NT2/D1 (cell line): Measurements from ENCODE around the gene MGST2.

ENCODE experiments used
- DNase-seq: peaks from one replicate; pipeline ENCODE4 v3.0.0-alpha.2; 2011; ENCODE audit warnings: low read depth, low spot score
- H3K27me3 ChIP-seq: 2 replicates; pipeline ENCODE4 v1.6.0; 2011; ENCODE audit warnings: mild to moderate bottlenecking; ENCODE audit not compliant: insufficient read length, insufficient read depth
- H3K36me3 ChIP-seq: 2 replicates; pipeline ENCODE4 v1.6.1; 2011; ENCODE audit warnings: mild to moderate bottlenecking, low read length, mixed read lengths; ENCODE audit not compliant: insufficient read depth, insufficient read length
- H3K4me1 ChIP-seq: 2 replicates; pipeline ENCODE4 v1.5.1; 2011; ENCODE audit not compliant: insufficient read depth, insufficient read length
- H3K4me3 ChIP-seq: 2 replicates; pipeline ENCODE4 v1.5.1; 2011; ENCODE audit warnings: low read depth; ENCODE audit not compliant: insufficient read length
- H3K9ac ChIP-seq: 2 replicates; pipeline ENCODE4 v1.6.0; 2011; ENCODE audit warnings: low read depth; ENCODE audit not compliant: insufficient read length
- H3K9me3 ChIP-seq: 2 replicates; pipeline ENCODE4 v1.5.1; 2011; ENCODE audit warnings: mild to moderate bottlenecking, low read length; ENCODE audit not compliant: insufficient read depth
- SUZ12 ChIP-seq: IDR thresholded peaks from 2 replicates; pipeline ENCODE4 v1.6.1; 2011; ENCODE audit not compliant: insufficient read length, insufficient read depth; ENCODE audit errors: extremely low read depth
- YY1 ChIP-seq: IDR thresholded peaks from 2 replicates; pipeline ENCODE4 v1.6.1; 2011; ENCODE audit not compliant: insufficient read length, insufficient read depth
- ZNF274 ChIP-seq: IDR thresholded peaks from 2 replicates; pipeline ENCODE4 v1.6.1; 2011; ENCODE audit warnings: mild to moderate bottlenecking, low read depth, low read length

Gene MGST2

DNA sequence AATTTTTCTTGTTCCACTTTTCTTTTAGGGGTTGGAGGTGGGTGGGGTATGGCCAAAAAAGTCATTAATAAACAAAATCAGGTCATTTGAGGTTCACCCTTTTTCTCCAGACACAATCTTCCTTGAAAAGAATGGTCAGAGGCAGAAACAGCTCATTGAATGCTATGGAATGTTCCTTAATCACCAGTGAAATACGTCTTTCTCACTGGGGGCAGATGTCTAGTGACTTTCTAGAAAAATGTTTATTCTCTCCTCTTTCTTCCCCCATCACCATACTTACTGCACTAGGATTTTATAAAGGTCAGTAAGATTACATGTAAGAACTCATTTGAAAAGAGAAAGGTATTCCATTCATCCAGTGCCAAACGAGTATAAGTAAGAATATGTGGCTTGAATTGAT, 44.5 kb downstream of the MGST2 start:
- Histone ChIP-seq H3K36me3 (no peaks in the 10 kb centered on the region), H3K4me1 (no peaks in the 10 kb centered on the region), H3K27me3 (no peaks in the 10 kb centered on the region), H3K9me3 (no peaks in the 10 kb centered on the region), H3K9ac (no peak overlapping the region), H3K4me3 (no peak overlapping the region)
- DNase-seq: no peak
- TF ChIP-seq SUZ12 (no peak), ZNF274 (no peak), YY1 (no peak)

DNA sequence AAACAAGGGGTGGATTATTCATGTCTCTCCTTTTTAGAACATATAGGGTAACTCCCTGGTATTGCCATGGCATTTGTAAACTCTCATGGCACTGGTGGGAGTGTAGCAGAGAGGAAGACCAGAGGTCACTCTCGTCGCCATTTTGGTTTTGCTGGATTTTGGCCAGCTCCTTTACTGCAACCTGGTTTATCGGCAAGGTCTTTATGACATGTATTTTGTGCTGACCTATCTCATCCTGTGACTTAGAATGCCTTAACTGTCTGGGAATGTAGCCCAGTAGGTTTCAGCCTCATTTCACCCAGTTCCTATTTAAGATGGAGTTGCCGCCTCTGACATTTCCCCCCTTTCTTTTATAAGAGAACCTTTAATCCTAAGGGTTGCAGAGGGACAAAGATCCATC, 45.8 kb downstream of the MGST2 start:
- TF ChIP-seq ZNF274 (no peak), YY1 (no peak), SUZ12 (no peak)

GRCh38 chr4:139712882-139713281, 47.3 kb downstream of the MGST2 start:
- no peak for DNase-seq
- no peak for TF ChIP-seq YY1
- TF ChIP-seq SUZ12: no peak
- no peak for TF ChIP-seq ZNF274
- H3K36me3 ChIP-seq: no peaks in the 10 kb centered on the region

More for the DNA sequence above, 45.8 kb downstream of the MGST2 start:
- no peaks in the 10 kb centered on the region for H3K36me3 ChIP-seq
- no peak overlapping the region for H3K4me3 ChIP-seq
- no peaks in the 10 kb centered on the region for H3K4me1 ChIP-seq
- H3K9ac ChIP-seq: no peak overlapping the region
- H3K9me3 ChIP-seq: no peaks in the 10 kb centered on the region
- no peak for DNase-seq
- no peaks in the 10 kb centered on the region for H3K27me3 ChIP-seq

DNA sequence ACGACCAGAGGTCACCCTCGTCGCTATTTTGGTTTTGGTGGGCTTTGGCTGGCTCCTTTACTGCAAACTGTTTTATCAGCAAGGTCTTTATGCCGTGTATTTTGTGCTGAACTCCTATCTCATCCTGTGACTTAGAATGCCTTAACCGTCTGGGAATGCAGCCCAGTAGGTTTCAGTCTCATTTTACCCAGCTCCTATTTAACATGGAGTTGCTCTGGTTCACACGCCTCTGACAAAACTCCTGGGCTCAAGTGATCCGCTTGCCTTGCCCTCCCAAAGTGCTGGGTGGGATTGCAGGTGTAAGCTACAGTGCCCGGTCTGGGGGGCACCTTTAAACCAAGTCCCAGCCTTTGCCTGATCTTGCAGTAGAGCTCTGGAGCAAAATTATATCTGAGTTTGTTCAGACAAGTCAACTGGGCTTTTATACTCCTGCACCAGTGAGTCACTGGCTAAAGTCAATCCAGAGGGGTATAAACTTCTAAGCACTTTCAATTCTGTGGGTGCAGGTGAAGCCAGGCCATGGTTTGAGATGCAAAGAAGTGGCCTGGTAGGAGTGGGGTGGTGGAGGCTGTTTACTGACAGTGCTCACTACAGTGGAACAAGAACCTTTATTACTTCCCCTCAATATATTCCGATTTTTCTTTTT, 50.2 kb downstream of the MGST2 start:
- no peak overlapping the region for H3K9ac ChIP-seq
- no peaks in the 10 kb centered on the region; the same call in 1 of the 2 replicates for H3K9me3 ChIP-seq
- no peaks in the 10 kb centered on the region for H3K27me3 ChIP-seq
- no peak for DNase-seq
- no peaks in the 10 kb centered on the region for H3K36me3 ChIP-seq
- TF ChIP-seq ZNF274 (no peak), SUZ12 (no peak), YY1 (no peak)
- no peaks in the 10 kb centered on the region for H3K4me1 ChIP-seq
- H3K4me3 ChIP-seq: no peak overlapping the region

More at GRCh38 chr4:139712882-139713281, 47.3 kb downstream of the MGST2 start:
- Histone ChIP-seq H3K9me3 (no peaks in the 10 kb centered on the region; the same call in 1 of the 2 replicates), H3K27me3 (no peaks in the 10 kb centered on the region), H3K4me1 (no peaks in the 10 kb centered on the region), H3K4me3 (no peak overlapping the region), H3K9ac (no peak overlapping the region)

DNA sequence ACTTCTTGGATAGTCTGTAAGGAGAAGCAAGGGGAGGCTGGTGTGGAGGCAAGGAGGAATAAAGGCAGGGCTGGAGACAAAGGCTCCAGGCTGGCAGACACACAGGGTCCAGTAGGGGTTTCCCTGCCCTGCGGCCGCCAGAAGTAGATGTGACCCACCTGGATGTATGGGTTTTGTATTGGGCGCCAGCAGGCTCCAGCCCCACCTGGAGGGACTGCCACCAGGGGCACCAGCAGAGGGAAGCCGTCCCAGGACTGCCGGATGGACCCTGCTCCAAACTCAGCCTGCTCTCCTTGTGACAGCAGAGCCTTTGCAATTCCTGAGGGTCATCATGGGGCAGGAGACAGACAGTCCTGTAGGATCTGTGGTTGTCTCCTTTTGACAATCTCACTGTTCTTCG, 52.7 kb downstream of the MGST2 start:
- H3K27me3 ChIP-seq: no peaks in the 10 kb centered on the region
- no peaks in the 10 kb centered on the region; the same call in 1 of the 2 replicates for H3K9me3 ChIP-seq
- H3K36me3 ChIP-seq: no peaks in the 10 kb centered on the region
- no peak for DNase-seq
- H3K9ac ChIP-seq: no peak overlapping the region
- no peak overlapping the region for H3K4me3 ChIP-seq
- no peaks in the 10 kb centered on the region for H3K4me1 ChIP-seq
- TF ChIP-seq YY1 (no peak), ZNF274 (no peak), SUZ12 (no peak)

GRCh38 chr4:139718833-139719232, 53.2 kb downstream of the MGST2 start:
- Histone ChIP-seq H3K36me3 (no peaks in the 10 kb centered on the region), H3K4me3 (no peak overlapping the region), H3K27me3 (no peaks in the 10 kb centered on the region), H3K4me1 (no peaks in the 10 kb centered on the region), H3K9me3 (no peaks in the 10 kb centered on the region; the same call in 1 of the 2 replicates), H3K9ac (no peak overlapping the region)
- DNase-seq: no peak
- no peak for TF ChIP-seq ZNF274
- TF ChIP-seq YY1: no peak
- TF ChIP-seq SUZ12: no peak

DNA sequence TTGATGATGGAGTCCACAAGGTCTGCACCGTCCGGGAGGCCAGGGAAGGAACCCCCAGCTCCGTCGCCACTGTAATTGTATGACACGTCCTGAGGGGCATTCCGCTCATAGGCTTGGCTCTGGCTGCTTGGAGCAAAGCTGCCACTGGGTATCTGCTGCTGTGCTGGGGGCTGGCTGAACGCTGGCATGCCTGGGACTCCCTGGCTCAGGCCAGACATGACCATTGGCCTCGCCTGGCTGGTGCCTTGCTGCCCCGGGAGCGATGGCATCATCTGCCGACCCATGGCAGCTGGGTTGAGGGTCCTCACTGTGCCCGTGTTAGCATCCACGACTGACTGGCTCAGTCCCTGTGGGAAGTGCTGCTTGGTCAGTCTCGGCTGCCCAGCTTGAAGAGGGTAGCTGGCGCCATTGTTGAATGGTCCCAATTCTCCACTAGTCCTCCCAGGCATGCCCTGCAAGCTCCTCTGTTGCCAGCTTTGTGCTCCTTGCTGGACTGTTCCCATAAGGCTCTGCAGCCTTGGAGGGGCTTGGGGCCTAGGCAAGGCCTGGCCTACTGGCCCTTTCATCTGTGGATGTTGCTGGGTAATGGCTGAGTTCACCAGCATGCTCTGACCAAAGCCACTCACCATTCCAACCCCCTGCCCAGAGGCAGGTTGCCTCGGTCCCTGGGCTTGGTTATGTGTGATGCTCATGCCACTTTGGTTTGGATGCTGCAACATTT, 53.9 kb downstream of the MGST2 start:
- Histone ChIP-seq H3K4me1 (no peaks in the 10 kb centered on the region), H3K9me3 (no peaks in the 10 kb centered on the region; the same call in 1 of the 2 replicates), H3K36me3 (no peaks in the 10 kb centered on the region), H3K4me3 (no peak overlapping the region), H3K27me3 (no peaks in the 10 kb centered on the region), H3K9ac (no peak overlapping the region)
- TF ChIP-seq SUZ12 (no peak), YY1 (no peak), ZNF274 (no peak)
- DNase-seq: no peak
